ENCODE results near the gene ALDH8A1.

Gene ALDH8A1

GRCh38 chr6:134948691-134949090, 1.2 kb downstream of the ALDH8A1 start:
- DNase-seq, result no peak

- no peak for DNase-seq
Measured at GRCh38 chr6:134948142-134948541, 1.8 kb downstream of the ALDH8A1 start.

GRCh38 chr6:134945045-134945444, 4.9 kb downstream of the ALDH8A1 start:
- no peak for DNase-seq

GRCh38 chr6:134943522-134944111, 6.3 kb downstream of the ALDH8A1 start:
- no peak for DNase-seq

GRCh38 chr6:134938896-134939295, 11.0 kb downstream of the ALDH8A1 start:
- DNase-seq, result no peak

GRCh38 chr6:134937426-134937825, 12.5 kb downstream of the ALDH8A1 start:
- no peak for DNase-seq

- DNase-seq, result no peak
Measured at GRCh38 chr6:134936931-134937330, 13.0 kb downstream of the ALDH8A1 start.

- DNase-seq, result no peak
Measured at GRCh38 chr6:134936476-134936875, 13.4 kb downstream of the ALDH8A1 start.

GRCh38 chr6:134934793-134935485, 15.0 kb downstream of the ALDH8A1 start:
- no peak for DNase-seq

GRCh38 chr6:134932535-134933470, 17.1 kb downstream of the ALDH8A1 start:
- DNase-seq, result no peak

- DNase-seq, result no peak
Measured at GRCh38 chr6:134932098-134932497, 17.8 kb downstream of the ALDH8A1 start.

- DNase-seq, result no peak
Measured at GRCh38 chr6:134930463-134930862, 19.4 kb downstream of the ALDH8A1 start.

GRCh38 chr6:134928151-134928900, 21.6 kb downstream of the ALDH8A1 start:
- no peak for DNase-seq

GRCh38 chr6:134925800-134926199, 24.1 kb downstream of the ALDH8A1 start:
- DNase-seq, result no peak

- DNase-seq, result no peak
Measured at GRCh38 chr6:134921721-134922261, 28.1 kb downstream of the ALDH8A1 start.

GRCh38 chr6:134921276-134921675, 28.6 kb downstream of the ALDH8A1 start:
- DNase-seq, result no peak

- DNase-seq, result no peak
Measured at GRCh38 chr6:134920422-134920821, 29.5 kb downstream of the ALDH8A1 start.

GRCh38 chr6:134918418-134918961, 31.4 kb downstream of the ALDH8A1 start:
- no peak for DNase-seq

GRCh38 chr6:134911547-134911946, 38.4 kb downstream of the ALDH8A1 start:
- no peak for DNase-seq

GRCh38 chr6:134910593-134910935, 39.3 kb downstream of the ALDH8A1 start:
- no peak for DNase-seq

- DNase-seq, result no peak
Measured at GRCh38 chr6:134909701-134910592, 40.0 kb downstream of the ALDH8A1 start.

Data from 8988T (cell line).